Measurements from ENCODE around the gene RBP5.

RBP5 gene

DNA sequence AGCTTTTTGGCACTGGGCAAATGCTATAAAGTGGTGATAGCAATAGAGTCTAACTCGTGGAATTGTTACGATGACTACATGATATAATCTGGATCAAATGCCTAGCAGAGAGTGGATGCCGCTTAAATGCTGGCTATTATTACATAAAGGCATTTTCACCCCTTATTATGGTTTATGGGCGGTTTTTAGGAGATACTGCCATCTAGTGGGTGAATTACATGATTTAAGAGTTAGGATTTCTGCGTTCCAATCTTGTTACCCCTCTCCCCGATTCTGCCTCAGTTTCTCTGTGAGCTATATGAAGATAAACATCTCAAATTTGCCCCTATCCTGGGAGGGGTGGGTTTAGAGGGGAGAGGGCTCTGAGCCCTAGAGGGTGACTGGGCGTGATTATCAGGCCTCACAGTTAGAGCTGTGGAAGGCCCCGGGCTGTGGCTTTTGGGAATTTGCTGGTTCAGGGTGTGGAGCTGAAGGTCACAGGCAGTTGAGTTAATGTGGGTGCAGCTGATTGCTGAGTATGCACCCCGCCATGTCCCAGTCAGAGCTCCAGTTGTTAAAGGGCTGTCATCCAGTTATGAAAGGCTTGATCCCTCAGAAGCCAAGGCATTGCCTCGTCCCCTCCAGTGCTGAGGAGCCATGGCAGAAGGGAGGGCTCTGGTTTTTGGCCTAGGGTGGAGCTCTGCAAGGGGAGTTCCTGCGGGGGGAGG, 15.9 kb upstream of the RBP5 start:
- peak; percentile 13 to 43 for DNase-seq

DNA sequence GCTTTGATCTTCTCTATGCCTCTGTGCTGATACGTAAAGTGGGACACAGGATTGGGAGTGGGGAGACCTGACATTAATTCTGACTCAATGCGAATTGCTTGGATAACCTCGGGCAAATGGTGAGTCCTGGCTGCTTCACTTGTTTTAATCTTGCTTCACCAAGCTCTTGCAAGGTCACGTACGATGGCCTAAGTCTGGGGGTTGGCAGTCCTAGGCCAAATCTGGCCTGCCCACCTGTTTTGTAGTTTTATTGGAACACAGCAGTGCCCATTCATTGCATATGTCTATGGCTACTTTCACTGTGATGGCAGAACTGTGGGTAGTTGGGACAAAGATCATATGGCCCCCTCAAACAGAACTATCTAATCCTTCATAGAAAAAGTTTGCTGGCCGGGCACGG, 14.9 kb upstream of the RBP5 start:
- DNase-seq: no peak

DNA sequence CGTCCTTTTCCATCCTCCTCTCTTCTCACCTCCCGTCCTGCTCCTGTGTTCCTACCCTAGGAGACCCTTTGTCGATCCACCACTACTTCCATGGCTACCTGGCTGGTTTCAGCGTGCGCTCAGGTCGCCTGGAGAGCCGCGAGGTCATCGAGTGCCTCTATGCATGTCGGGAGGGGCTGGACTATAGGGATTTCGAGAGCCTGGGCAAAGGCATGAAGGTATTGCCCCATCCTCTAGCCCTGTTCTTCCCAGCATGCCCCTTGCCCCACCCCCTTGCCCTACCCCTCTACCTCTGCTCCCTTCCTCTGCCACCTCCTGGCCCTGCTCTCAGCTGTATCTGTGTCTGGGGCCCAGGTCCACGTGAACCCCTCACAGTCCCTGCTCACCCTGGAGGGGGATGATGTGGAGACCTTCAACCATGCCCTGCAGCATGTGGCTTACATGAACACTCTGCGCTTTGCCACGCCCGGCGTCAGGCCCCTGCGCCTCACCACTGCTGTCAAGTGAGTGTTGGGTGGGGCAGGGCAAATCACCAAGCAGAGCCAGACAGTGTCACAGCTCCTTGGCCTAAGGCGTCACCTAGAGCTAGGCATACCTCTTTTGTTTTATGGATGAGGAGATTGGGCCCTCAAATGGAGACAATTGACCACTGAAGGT, 14.2 kb upstream of the RBP5 start:
- DNase-seq: no peak

DNA sequence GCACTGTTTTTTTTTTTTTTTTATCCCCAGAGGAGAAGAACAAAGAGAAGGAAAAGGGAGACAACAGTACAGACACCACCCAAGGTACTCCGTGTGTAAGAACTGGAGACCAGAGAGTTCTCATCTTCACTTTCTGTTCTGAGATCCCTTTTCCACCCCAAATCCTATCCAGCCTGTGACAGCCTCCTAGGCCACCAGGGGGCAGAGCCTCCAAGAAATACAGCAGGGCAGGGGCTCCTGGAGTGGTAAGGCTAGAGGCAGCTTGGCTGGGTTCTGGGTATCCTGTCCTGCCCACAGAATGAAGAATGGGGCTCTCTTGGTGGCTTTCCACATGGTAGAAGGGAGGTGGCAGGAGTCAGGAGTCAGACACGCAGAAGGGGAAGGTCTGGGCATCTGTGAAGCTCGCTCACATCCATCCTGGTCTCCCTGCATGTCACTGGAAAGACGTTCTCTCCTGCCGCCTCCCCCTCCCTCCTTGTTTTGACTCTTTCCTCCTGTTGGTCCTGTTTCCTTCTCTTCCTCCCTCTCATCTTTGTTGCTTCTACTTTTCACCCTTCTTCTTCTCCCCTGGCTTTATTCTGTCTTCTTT, 13.5 kb upstream of the RBP5 start:
- peak; percentile 49 to 62 for DNase-seq

DNA sequence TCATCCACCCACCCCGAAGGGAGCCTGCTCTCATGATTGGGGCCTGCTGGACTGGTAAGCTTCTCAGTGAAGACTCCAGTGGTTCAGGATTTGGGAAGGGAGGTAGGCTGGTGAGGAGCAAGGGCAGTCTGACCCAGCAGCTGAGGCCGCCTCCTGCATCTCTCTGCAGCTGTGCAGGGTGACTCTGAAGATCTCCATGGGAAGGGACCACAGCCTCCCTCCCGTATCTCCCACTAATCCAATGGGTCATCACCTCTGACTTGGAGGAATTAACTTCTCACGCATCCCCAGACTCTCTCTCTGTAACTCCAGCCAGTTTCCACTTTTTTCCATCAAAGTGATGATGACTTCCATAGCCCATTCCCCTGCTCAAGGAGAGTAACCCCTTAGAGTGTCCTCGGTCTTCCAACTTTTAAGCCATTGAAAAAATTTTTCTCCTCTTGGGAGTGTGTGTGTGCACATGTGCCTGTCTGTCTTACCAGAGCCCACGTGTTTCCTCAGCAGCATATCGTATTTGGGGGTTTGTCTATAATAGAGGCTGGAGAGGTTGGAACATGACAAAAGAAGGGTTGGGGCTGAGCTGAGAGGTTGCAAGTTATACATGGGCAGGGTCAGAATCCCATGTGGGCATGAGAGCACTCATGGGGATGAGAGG, 12.8 kb upstream of the RBP5 start:
- no peak for DNase-seq

DNA sequence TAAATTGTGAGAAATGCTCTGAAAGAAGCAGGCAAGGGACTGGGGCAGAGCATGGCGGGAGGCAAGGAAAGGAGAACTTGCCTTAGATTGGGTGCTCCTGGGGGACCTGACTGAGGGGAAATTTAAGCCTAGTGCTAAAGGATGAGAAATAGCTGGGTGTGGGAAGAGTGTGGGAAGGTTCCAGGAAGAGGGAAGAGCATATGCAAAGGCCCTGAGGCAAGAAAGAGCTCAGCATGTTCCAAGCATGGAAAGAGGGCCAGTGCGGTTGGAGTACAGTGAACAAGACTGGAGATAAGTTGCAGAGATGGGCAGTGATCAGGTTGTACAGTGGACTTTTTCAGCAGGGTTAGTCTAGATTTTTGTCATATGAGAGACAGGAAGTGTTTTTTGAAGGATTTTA, 10.5 kb upstream of the RBP5 start:
- peak in 1 of 2 donors; percentile 21 for DNase-seq

DNA sequence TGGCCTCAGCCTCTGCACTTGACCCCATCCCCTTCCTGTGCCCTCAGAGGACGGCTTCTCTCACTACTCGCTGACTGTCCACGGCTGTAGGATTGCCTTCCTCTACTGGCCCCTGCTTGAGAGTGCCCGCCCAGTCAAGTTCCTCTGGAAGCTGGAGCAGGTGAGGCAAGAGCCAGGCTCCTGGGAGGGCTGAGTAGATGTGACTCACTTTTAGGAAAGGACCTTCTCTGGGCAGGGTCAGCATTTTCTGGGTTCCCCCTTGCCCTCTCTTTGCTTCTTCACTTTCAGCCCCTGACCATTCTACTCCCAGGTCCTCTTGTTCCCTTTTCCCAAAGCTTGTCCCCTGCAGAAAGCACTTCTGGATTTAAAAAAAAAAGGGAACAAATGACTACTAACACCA, 9.2 kb upstream of the RBP5 start:
- DNase-seq: peak; percentile 51 to 64

DNA sequence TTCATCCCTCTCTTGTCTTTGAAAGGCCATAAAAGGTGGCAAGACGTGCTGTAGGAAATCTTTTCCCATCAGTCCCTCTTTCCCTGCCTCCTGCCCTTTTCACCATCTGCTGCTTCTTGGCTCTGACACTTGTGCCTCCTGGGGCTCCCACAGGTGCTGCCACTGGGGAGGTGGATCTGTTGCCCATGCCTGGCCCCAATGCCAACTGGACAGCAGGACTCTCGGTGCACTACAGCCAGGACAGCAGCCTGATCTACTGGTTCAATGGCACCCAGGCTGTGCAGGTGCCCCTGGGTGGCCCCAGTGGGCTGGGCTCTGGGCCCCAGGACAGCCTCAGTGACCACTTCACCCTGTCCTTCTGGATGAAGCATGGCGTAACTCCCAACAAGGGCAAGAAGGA, 8.0 kb upstream of the RBP5 start:
- DNase-seq: no peak

DNA sequence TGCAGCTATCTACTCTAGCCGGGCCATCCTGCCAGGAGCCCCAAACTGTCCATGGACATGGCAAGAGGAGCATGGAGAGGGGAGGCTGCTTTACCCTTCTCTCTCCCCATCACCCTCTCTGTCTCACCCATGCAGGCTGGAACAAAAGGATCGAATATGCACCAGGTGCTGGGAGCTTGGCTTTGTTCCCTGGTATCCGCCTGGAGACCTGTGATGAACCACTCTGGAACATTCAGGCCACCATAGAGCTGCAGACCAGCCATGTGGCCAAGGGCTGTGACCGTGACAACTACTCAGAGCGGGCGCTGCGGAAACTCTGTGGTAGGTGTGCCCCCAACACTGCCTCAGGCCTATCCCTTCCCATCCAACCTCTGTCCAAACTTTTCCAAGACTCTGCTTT, 7.4 kb upstream of the RBP5 start:
- DNase-seq: no peak

DNA sequence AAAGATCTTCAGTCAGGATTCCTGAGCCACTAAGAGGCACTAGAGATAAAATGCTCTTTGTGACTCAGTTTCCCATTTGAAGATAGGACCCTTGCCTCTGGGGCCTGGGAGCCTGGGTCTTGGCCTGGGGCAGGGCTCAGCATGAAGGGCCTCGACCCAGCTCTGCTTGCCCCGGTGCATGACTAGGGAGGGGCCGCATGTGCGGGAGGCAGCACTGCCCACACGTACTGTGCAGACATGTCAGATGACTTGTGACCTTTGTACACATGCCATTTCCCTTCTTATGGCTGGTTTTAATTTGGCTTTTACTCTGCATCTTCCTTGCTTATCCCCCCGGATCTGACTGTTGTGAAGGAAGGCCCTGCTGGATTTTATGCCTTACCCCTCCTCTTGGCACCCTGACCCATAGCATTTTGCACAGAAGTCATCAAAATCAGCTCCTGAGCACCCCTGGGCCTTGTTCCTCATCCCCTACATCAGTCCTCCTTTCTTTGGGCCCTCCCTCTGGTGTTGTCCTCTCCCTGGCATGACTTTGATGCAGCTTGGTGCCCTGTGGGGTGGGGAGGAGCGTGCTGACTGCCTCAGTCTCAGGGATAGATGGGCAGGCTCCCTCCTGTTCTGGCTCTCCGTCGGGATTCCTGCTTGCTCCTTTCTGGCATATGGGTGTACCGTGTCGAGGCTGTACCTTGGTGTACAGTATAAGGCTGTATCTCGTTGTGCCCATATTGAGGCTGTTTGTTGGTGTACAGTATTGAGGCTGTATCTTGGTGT, 5.9 kb upstream of the RBP5 start:
- DNase-seq: peak; percentile 27 to 63

DNA sequence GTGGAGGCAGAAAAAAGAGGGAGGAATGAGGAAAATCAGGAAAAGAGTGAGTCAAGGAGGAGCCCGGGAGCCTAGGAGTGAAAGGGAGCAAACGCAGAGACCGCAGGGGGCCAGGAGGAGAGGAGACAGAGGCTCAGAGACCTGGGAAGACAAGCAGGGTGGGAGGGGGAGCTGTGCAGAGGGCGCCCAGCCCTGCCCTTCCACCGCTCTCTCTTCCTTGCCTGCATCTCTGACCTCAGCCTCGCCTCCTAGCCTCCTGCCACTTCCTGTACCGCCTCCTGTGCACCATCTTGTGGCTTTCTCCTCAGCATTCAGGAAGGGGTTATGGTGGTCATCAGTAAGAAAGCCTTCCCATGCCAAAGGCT, 2.8 kb upstream of the RBP5 start:
- DNase-seq: peak in 1 of 2 donors; percentile 18

DNA sequence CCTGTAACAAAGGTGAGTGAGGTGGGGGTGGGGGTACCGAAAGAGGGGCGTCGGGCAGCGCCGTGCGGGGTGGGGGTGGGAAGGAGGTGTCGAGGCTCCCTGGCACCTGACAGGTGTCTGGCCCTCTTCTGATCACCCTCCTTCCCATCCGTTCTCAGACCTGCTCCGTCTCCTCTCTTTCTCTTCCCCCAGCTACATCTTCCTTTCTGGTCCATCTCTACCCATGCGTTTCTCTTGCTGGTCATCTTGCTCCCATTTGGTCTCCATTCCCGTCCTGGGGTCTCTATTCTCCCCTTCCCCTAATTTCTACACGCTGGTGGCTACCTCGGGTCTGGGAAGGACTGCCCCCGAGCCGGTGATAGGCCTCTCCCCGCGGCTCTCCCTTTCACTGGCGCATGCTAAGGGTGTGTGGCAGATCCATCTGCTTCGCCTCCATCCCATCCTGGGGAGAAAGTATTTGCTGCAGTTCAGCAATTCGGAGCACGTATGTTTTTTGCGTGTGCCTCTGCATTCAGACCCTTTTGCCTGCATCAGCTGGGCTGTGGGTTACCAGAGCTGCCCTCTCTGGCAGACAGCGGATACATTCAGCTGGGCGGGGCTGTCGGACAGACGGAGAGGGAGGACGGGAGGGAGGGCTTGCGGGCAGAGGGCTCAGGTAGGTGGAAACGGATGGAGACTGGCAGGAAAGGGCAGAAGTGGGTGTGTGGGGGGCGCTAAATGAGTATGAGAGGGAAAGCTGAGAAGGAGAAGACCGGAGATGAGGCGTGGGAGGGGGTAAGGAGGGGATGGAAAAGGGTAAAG, 2.2 kb upstream of the RBP5 start:
- no peak for DNase-seq

DNA sequence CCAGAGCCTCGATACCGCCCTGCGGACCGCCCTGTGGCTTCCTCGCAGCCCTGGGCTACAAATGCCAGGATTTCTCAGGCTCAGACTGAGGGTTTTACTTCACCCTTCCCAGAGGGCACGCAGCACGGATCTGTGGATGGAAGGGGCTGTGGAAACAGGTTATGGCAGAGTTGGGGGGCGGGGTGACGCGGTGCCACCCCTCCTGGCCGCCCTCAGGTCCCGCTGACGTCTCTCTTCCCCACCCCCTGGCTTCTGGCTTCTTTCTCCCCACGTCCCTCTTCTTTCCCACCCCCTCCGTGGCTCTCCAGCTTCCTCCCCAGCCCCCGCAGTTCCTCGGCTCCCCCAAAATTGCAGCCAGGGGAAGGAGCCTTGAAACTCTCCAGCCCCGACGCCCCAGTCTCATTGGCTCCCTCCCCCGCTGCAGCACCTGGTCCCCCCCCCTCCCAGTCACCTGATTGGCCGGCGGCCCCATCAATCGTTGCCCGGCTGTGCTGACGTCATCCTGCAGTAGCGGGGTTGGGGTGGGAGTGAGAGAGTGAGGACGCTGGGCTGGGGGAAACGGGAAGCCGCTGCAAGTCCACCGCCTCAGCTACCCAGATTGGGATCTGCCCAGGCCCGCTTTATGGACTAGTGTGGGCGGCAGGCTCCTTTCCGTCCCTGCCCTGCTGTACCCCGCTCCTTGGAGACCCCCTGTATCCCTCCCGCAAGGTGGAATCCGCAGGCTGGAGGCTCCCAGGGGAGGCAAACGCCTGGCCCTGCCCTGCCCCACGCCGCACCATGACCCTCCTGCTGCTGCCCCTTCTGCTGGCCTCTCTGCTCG, 1.4 kb upstream of the RBP5 start, which contains the start of gene CLSTN3:
TSS of gene CLSTN3 (plus strand) at position 500 of the 820 bp plus-strand sequence. CDS start at position 778, 278 bp downstream.
- DNase-seq: peak; percentile 41 to 56

DNA sequence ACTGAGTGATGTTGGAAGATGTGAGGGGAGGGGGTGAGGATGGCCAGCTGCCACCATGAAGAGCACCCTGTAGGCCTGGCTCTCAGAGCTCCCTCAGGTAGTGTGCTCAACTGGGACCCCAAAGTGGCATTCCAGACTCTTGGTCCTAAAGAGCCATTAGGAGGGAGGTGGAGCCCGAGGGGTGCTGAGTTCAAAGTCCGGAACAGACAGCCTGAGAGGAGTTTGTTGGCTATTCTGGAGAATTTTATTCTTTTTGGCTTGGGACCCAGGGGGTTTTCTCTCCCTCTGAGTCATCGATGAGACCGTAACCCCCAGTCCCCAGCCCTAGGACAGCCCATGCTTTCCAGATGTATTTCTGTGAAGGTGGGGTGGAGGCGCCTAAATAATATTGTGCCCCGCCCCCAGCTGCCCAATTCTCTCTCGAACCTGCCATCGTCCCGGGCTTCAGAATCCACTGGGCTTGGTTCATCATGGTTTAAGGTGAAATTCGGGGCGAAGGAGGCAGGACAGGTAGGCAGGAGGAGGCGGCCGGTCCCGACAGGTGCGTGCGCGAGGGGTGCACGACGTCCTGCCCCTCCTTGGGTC, 690 bp upstream of the RBP5 start:
- DNase-seq: no peak

DNA sequence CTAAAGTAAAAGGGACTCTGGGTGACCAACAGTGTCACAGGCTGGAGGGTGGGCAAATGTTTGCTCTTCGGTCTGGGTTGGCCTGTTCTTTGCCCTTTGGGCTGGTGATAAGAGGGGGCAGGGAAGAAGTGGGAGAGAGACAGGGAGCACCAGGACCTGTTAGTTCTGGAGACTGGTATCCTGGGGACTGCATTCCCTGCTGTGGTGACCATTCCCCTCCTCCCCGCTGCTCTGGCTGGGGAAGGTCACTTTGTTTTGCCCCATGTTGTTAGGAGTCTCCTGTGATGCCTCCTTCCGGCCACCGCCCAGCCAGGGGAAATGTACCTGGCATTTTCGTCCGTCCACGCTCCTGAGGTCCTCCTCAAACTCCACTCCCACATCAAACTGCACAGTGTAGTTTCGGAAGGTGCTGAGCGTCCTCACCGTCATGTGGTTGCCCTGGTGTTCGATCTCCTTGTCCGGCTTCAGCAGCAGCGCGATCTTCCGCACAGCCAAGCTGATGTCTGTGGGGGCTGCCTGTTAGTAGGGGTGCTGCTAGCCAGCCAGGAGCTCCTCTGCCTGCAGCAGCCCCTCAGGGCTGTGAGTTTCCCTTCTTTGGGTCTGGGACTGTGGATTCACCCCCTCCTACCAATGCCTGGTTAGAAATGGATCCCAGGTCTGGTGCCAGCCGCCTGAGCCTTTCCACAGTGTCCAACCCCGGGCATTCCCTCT, 618 bp downstream of the RBP5 start:
- DNase-seq: no peak

DNA sequence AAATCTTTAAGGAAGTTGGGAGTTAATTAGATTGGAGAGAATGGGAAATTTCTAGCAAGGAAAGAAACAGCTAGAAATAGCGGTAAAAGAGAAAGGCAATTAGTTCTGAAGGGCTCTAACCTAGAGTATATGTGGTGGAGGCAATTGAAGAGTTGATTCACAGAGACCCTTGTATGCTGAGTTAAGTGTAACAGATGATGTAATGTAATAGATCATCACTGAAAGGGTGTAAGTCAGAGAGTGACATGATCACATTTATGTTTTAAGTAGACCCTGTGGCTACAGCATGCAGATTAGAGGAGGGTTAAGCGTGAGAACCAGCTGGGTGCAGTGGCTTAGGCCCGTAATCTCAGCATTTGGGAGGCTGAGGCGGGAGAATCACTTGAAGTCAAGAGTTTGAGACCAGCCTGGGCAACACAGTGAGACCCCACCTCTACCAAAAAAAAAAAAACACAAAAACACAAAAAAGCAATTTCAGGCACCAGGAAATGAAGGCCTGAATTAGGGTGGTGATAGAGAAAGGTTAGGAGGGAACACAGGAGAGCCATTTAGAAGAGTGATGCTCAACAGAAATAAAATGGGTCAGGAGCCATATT, 3.0 kb downstream of the RBP5 start:
- no peak for DNase-seq

DNA sequence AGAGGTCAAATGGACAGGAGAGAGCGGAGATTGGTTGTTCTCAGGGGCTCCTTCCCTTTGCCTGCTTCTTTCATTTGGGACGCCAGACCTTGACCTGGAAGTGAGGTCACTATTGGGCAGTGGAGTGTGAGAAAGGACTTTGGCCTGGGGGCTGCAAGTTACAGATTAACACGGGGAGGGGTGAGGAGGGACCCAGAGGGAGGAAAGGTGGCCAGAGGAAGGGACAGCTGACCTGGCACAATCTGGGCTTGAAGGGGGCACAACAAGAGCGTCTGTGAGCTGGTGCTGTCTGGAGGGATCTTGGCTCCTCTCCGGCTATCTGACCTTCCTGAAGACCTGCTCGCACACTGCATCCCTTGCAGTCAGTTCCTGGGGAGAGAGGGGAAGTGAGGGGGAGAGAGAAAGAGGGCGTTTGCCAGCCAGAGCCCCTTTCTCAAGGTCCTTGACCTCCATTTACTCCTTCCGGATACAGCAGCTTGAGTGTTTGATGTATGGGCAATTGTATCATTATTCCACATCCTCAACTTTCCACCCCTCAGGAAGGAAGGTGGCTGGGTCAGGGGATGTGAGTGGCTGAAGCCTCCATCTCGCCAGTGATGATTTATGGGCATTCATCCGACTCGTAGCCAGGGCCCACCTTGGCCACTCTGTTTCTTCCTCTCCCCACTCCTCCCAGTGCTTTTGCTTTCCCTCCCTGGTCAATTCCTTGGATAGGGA, 4.7 kb downstream of the RBP5 start:
- DNase-seq: no peak

Data from inflammatory macrophage (primary cell).